DOHH2 (cell line): Measurements from ENCODE around the gene CTTNBP2NL.
"Not testable (repeated sequence)": the region's sequence is repeated elsewhere in the genome, so short reads cannot be mapped to it uniquely, and the experiment has no call there.

Experiments used
- H3F3A ChIP-seq: fragments of 200-600 bp; sonication (generic), shearing (Covaris generic); 2 replicates; pipeline ENCODE4 v1.6.0; 2016; ENCODE audit warnings: antibody characterized with exemption, mild to moderate bottlenecking; ENCODE audit not compliant: control insufficient read depth, insufficient read depth
- H3K27ac ChIP-seq: fragments of 200-600 bp; sonication (generic); 2 replicates; pipeline ENCODE4 v1.5.1; 2014; ENCODE audit warnings: low read depth, mild to moderate bottlenecking, low read length, moderate library complexity
- H3K27me3 ChIP-seq: fragments of 200-600 bp; sonication (generic); 2 replicates; pipeline ENCODE4 v1.6.1; 2014; ENCODE audit warnings: mild to moderate bottlenecking, low read length, mixed read lengths; ENCODE audit not compliant: control insufficient read depth
- H3K36me3 ChIP-seq: fragments of 200-600 bp; sonication (generic); 2 replicates; pipeline ENCODE4 v1.6.1; 2014; ENCODE audit warnings: mild to moderate bottlenecking, low read length, moderate library complexity, mixed read lengths; ENCODE audit not compliant: control insufficient read depth
- H3K4me1 ChIP-seq: fragments of 200-600 bp; sonication (generic); 2 replicates; pipeline ENCODE4 v1.6.1; 2014; ENCODE audit warnings: mild to moderate bottlenecking, low read length, mixed read lengths; ENCODE audit not compliant: control insufficient read depth
- H3K4me2 ChIP-seq: fragments of 200-600 bp; sonication (generic); 2 replicates; pipeline ENCODE4 v1.6.0; 2014; ENCODE audit warnings: mild to moderate bottlenecking, low read length, moderate library complexity
- H3K4me3 ChIP-seq: fragments of 200-600 bp; sonication (generic); 2 replicates; pipeline ENCODE4 v1.5.1; 2014; ENCODE audit warnings: mild to moderate bottlenecking, low read length, mixed read lengths
- H3K79me2 ChIP-seq: fragments of 200-600 bp; sonication (generic); 2 replicates; pipeline ENCODE4 v1.6.1; 2014; ENCODE audit warnings: mild to moderate bottlenecking, low read length, mixed read lengths; ENCODE audit not compliant: control insufficient read depth
- H3K9me2 ChIP-seq: fragments of 200-600 bp; sonication (generic); replicated peaks from 2 replicates; pipeline ENCODE4 v1.6.1; 2014; ENCODE audit warnings: mild to moderate bottlenecking, low read length, mixed read lengths; ENCODE audit not compliant: control insufficient read depth
- H3K9me3 ChIP-seq: fragments of 200-600 bp; sonication (generic); 2 replicates; pipeline ENCODE4 v1.6.1; 2014; ENCODE audit warnings: antibody characterized with exemption, low read length, mixed read lengths; ENCODE audit not compliant: control insufficient read depth, insufficient read depth
- H4K20me1 ChIP-seq: fragments of 200-600 bp; sonication (generic); 2 replicates; pipeline ENCODE4 v1.6.0; 2014; ENCODE audit warnings: low read depth, mild to moderate bottlenecking, antibody characterized with exemption, low read length, moderate library complexity; ENCODE audit not compliant: control insufficient read depth, insufficient read depth
- CTCF ChIP-seq: fragments of 200-600 bp; sonication (generic); IDR thresholded peaks from one replicate; pipeline ENCODE4 v1.5.1; 2014; ENCODE audit warnings: antibody characterized with exemption, mild to moderate bottlenecking, low read depth, low read length; ENCODE audit not compliant: poor library complexity, severe bottlenecking
- EZH2phosphoT487 ChIP-seq: fragments of 200-600 bp; sonication (generic); IDR thresholded peaks from 2 replicates; pipeline ENCODE4 v1.6.1; 2017; ENCODE audit warnings: borderline replicate concordance, mild to moderate bottlenecking, antibody characterized with exemption, low read length, moderate library complexity, mixed read lengths

Gene CTTNBP2NL

DNA sequence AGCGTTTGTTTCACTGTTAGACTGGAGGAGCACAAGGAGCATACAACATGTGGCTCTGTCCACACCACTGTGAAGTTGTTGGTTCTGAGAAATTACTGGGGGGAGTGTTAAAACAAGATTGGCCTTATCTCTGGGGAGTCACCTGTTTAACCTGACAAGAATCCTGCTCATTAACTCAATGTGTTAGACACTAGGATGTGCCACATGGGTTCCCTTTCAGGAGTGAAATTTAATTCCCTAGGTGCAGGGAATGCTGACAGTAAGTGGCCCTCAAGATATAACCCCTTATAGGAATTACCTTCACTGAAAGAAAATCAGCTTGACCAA, 66.9 kb downstream of the CTTNBP2NL start:
- Histone ChIP-seq H3F3A (peaks cover 6% of the 10 kb centered on the region; the same call in 1 of the 2 replicates), H3K4me3 (peak overlapping the region; percentile 45), H3K27me3 (no peaks in the 10 kb centered on the region), H3K4me2 (peak overlapping the region; percentile 62), H3K9me3 (no peaks in the 10 kb centered on the region), H3K79me2 (no peaks in the 10 kb centered on the region), H3K9me2 (no peaks in the 10 kb centered on the region), H3K36me3 (no peaks in the 10 kb centered on the region), H3K4me1 (peaks cover 52% of the 10 kb centered on the region), H3K27ac (no peak overlapping the region), H4K20me1 (no peaks in the 10 kb centered on the region)
- TF ChIP-seq CTCF (no peak), EZH2phosphoT487 (no peak)

DNA sequence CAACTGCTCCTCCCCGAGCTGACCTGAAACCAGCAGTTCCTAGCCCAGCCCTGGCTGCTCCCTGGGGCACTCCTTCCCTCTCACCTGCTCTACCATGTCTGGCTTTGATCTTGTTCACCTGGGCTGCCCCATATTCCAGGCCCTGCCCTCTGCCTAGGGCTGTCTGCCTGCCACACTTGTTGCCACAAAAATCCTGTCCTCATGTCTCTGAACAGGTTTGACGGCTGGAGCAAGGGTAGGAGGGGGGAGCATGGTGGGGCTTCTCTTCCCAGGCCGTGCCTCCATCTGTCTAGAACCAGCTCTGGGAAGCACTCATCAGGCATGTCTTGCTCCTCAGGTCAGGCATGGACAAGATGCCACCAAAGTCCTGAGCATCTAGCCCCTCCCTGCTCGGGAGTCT, 68.5 kb downstream of the CTTNBP2NL start:
- H3K9me3 ChIP-seq = no peaks in the 10 kb centered on the region
- H3K27ac ChIP-seq = no peak overlapping the region
- no peak overlapping the region for H3K4me3 ChIP-seq
- H4K20me1 ChIP-seq = no peaks in the 10 kb centered on the region
- no peaks in the 10 kb centered on the region for H3K9me2 ChIP-seq
- no peaks in the 10 kb centered on the region for H3K36me3 ChIP-seq
- H3K4me2 ChIP-seq = no peak overlapping the region
- no peak for TF ChIP-seq CTCF
- no peak for TF ChIP-seq EZH2phosphoT487
- peaks cover 52% of the 10 kb centered on the region for H3K4me1 ChIP-seq
- no peaks in the 10 kb centered on the region for H3K27me3 ChIP-seq
- peaks cover 6% of the 10 kb centered on the region; the same call in 1 of the 2 replicates for H3F3A ChIP-seq
- no peaks in the 10 kb centered on the region for H3K79me2 ChIP-seq

GRCh38 chr1:112465122-112465521, 69.1 kb downstream of the CTTNBP2NL start:
- H3K79me2 ChIP-seq = no peaks in the 10 kb centered on the region
- TF ChIP-seq EZH2phosphoT487 = no peak
- H3K9me3 ChIP-seq = no peaks in the 10 kb centered on the region
- peaks cover 6% of the 10 kb centered on the region; the same call in 1 of the 2 replicates for H3F3A ChIP-seq
- no peaks in the 10 kb centered on the region for H4K20me1 ChIP-seq
- H3K4me3 ChIP-seq = no peak overlapping the region
- peaks cover 52% of the 10 kb centered on the region for H3K4me1 ChIP-seq
- no peaks in the 10 kb centered on the region for H3K9me2 ChIP-seq
- H3K27me3 ChIP-seq = no peaks in the 10 kb centered on the region
- peak overlapping the region; percentile 80 for H3K4me2 ChIP-seq
- H3K36me3 ChIP-seq = no peaks in the 10 kb centered on the region
- H3K27ac ChIP-seq = no peak overlapping the region

DNA sequence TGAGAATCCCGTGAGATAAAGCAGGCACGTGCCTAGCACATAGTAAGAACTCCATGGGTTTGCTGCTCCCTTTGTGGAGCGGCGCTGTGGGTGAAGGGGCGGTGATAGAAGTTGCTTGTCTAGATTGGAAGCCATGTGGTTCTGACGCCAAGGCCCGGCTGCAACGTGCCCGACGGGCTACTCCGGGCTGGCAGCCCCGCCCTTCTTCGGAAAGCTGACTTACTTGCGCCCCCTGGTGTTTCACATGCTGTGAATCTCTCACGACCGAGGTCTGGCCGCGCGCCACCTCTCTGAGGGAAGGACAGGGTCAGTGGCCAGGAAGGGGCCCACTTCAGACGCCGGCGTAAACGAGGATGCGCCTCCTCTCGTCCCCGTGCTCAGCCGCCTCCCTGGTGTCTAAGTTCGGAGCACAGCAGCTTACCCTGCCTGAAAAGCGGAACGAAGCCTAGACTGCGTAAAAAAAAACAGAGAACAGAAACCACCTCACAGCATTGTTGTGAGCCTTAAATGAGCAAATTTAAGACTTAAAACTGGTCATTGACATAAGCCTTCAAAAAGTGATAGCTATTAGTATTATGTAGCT, 70.2 kb downstream of the CTTNBP2NL start:
- no peaks in the 10 kb centered on the region for H3K79me2 ChIP-seq
- peak overlapping the region; percentile 60 for H3K4me3 ChIP-seq
- TF ChIP-seq EZH2phosphoT487 (no peak), CTCF (peak; percentile 91)
- peaks cover 52% of the 10 kb centered on the region for H3K4me1 ChIP-seq
- peaks cover 6% of the 10 kb centered on the region; the same call in 1 of the 2 replicates for H3F3A ChIP-seq
- peaks cover 5% of the 10 kb centered on the region; the same call in 1 of the 2 replicates for H3K27me3 ChIP-seq
- H3K36me3 ChIP-seq = no peaks in the 10 kb centered on the region
- no peaks in the 10 kb centered on the region for H4K20me1 ChIP-seq
- peak overlapping the region; percentile 50 for H3K27ac ChIP-seq
- no peaks in the 10 kb centered on the region for H3K9me2 ChIP-seq
- H3K4me2 ChIP-seq = peak overlapping the region; percentile 80
- no peaks in the 10 kb centered on the region for H3K9me3 ChIP-seq

GRCh38 chr1:112470324-112470723, 74.3 kb downstream of the CTTNBP2NL start:
- not testable (repeated sequence) for H3K79me2 ChIP-seq, H3K9me2 ChIP-seq, H3K36me3 ChIP-seq, H3K4me3 ChIP-seq, H3F3A ChIP-seq, H3K4me2 ChIP-seq, H4K20me1 ChIP-seq, H3K9me3 ChIP-seq, H3K27ac ChIP-seq
- peaks cover 13% of the 10 kb centered on the region for H3K27me3 ChIP-seq
- peaks cover 21% of the 10 kb centered on the region for H3K4me1 ChIP-seq
